ENCODE results near the gene CHD8.

Gene CHD8

GRCh38 chr14:21343035-21343794, 112.7 kb downstream of the CHD8 start:
- Histone ChIP-seq H3K27me3 (ENCODE audit: insufficient read depth, low read length, poor library complexity, severe bottlenecking) (no peaks in the 10 kb centered on the region), H2AFZ (ENCODE audit: low read length) (no peak overlapping the region), H3K9me2 (replicated peaks; ENCODE audit: low read depth, low read length) (no peaks in the 10 kb centered on the region), H3K9ac (ENCODE audit: low read depth, low read length, poor library complexity, severe bottlenecking) (no peak overlapping the region), H4K20me1 (ENCODE audit: insufficient read depth, low read length, poor library complexity, severe bottlenecking) (no peaks in the 10 kb centered on the region), H3K36me3 (ENCODE audit: insufficient read depth, low read length) (no peaks in the 10 kb centered on the region), H3K4me3 (ENCODE audit: low read length, poor library complexity, severe bottlenecking) (no peak overlapping the region), H3K4me1 (ENCODE audit: insufficient read depth, low read length, poor library complexity, severe bottlenecking) (no peaks in the 10 kb centered on the region), H3K4me2 (ENCODE audit: low read depth, low read length, poor library complexity, severe bottlenecking) (no peak overlapping the region), H3F3A (ENCODE audit: low read depth) (no peaks in the 10 kb centered on the region), H3K9me3 (ENCODE audit: insufficient read depth, low read depth, low read length) (no peaks in the 10 kb centered on the region), H3K79me2 (ENCODE audit: insufficient read depth, low read length) (no peaks in the 10 kb centered on the region)
- no peak for TF ChIP-seq EZH2phosphoT487 (IDR thresholded peaks at IDR 0.05; ENCODE audit: borderline replicate concordance)
- TF ChIP-seq CTCF (conservative IDR thresholded peaks at IDR 0.05; ENCODE audit: low read length): no peak
